Vagina (tissue), 2 donors: ENCODE data around the gene LMBRD1. TPM values are rescaled to one million over a fixed set of nuclear protein-coding genes. Genes with fewer than 3 reads are reported as not detected.

Experiments used
- DNase-seq, 2 donors: peaks; one replicate each; pipeline ENCODE4 v3.0.0-alpha.2; 2017; ENCODE audit errors: extremely low spot score in 2 of 2
- H3K27ac ChIP-seq: fragments of 200-600 bp; sonication (generic); one replicate; pipeline ENCODE4 v1.5.1; 2019
- H3K27me3 ChIP-seq: fragments of 200-600 bp; sonication (generic); one replicate; pipeline ENCODE4 v1.5.1; 2019
- H3K36me3 ChIP-seq, 2 donors: fragments of 200-600 bp; sonication (generic); one replicate each; pipeline ENCODE4 v1.5.1; 2017 to 2019
- H3K4me1 ChIP-seq: fragments of 200-600 bp; sonication (generic); one replicate; pipeline ENCODE4 v1.5.1; 2019
- H3K4me3 ChIP-seq, 2 donors: fragments of 200-600 bp; sonication (generic); 1 replicate in 1 of 2; 2 replicates in 1 of 2; pipeline ENCODE4 v1.5.1; 2016 to 2019
- H3K9me3 ChIP-seq: fragments of 200-600 bp; sonication (generic); one replicate; pipeline ENCODE4 v1.5.1; 2019
- CTCF ChIP-seq, 3 experiments: fragments of 450-650 bp in 2 of 3; fragments of 200-600 bp in 1 of 3; sonication (generic) in 1 of 3; IDR thresholded peaks; one replicate each; pipeline ENCODE4 v1.5.1; 2017 to 2019; ENCODE audit warnings: antibody characterized with exemption in 3 of 3, mild to moderate bottlenecking in 2 of 3, moderate library complexity in 2 of 3
- POLR2A ChIP-seq, 2 donors: fragments of 450-650 bp; IDR thresholded peaks; one replicate each; pipeline ENCODE4 v1.6.1; 2017; ENCODE audit warnings: antibody characterized with exemption in 2 of 2, mild to moderate bottlenecking in 2 of 2, moderate library complexity in 2 of 2
- POLR2AphosphoS5 ChIP-seq, 2 donors: sonication (generic); formaldehyde crosslinking; IDR thresholded peaks; one replicate each; pipeline ENCODE4 v1.9.0; 2017; ENCODE audit warnings: antibody characterized with exemption in 2 of 2, mild to moderate bottlenecking in 2 of 2, low read depth in 1 of 2; ENCODE audit not compliant: insufficient read depth in 1 of 2
- intact Hi-C: fragments of 100-400 bp; cut with DNase I; formaldehyde crosslinking; loops from one replicate; pipeline ENCODE4 v1.15.1; 2023
- total RNA-seq: library from RNA; depleted of rRNA; stranded (reverse); fragments of >200 nt; gene quantifications from one replicate; pipeline ENCODE4 v1.2.3, GENCODE V29; 2016

The LMBRD1 gene
- total RNA-seq, 1 donor from 2014 or later = 36.6 TPM

- no peak overlapping the region for H3K27ac ChIP-seq
- no peak overlapping the region for H3K4me3 ChIP-seq
- no peaks in the 10 kb centered on the region for H3K36me3 ChIP-seq
- no peak for DNase-seq
- H3K9me3 ChIP-seq = no peaks in the 10 kb centered on the region
- intact Hi-C loops = no loop called here
- no peak for TF ChIP-seq POLR2A (IDR thresholded peaks at IDR 0.05)
- no peak for TF ChIP-seq POLR2AphosphoS5 (IDR thresholded peaks at IDR 0.05; ENCODE audit: insufficient read depth in 1 of 2, low read depth in 1 of 2)
- no peak for TF ChIP-seq CTCF (IDR thresholded peaks at IDR 0.05)
- H3K4me1 ChIP-seq = no peaks in the 10 kb centered on the region
- no peaks in the 10 kb centered on the region for H3K27me3 ChIP-seq
Observed at GRCh38 chr6:69820018-69820417, 23.2 kb upstream of the LMBRD1 start.

GRCh38 chr6:69819138-69819537 lies 22.3 kb upstream of the LMBRD1 start:
- no peak for TF ChIP-seq POLR2A (IDR thresholded peaks at IDR 0.05)
- Histone ChIP-seq H3K27me3 (no peaks in the 10 kb centered on the region), H3K9me3 (no peaks in the 10 kb centered on the region), H3K4me3 (no peak overlapping the region), H3K4me1 (no peaks in the 10 kb centered on the region), H3K27ac (no peak overlapping the region), H3K36me3 (no peaks in the 10 kb centered on the region)
- no peak for DNase-seq
- intact Hi-C loops = no loop called here

- TF ChIP-seq POLR2AphosphoS5 (IDR thresholded peaks at IDR 0.05; ENCODE audit: insufficient read depth in 1 of 2, low read depth in 1 of 2) = no peak
- no peak for TF ChIP-seq POLR2A (IDR thresholded peaks at IDR 0.05)
- no peak for TF ChIP-seq CTCF (IDR thresholded peaks at IDR 0.05)
- no peaks in the 10 kb centered on the region for H3K4me1 ChIP-seq
- H3K27me3 ChIP-seq = no peaks in the 10 kb centered on the region
- no peak for DNase-seq
- no peak overlapping the region for H3K27ac ChIP-seq
- no peak overlapping the region for H3K4me3 ChIP-seq
- intact Hi-C loops = no loop called here
- H3K9me3 ChIP-seq = no peaks in the 10 kb centered on the region
- H3K36me3 ChIP-seq = no peaks in the 10 kb centered on the region
Observed at GRCh38 chr6:69818223-69818930, 21.6 kb upstream of the LMBRD1 start.

GRCh38 chr6:69817358-69817757 lies 20.5 kb upstream of the LMBRD1 start:
- no peak for DNase-seq
- Histone ChIP-seq H3K4me1 (no peaks in the 10 kb centered on the region), H3K9me3 (no peaks in the 10 kb centered on the region), H3K4me3 (no peak overlapping the region), H3K27me3 (no peaks in the 10 kb centered on the region), H3K36me3 (no peaks in the 10 kb centered on the region), H3K27ac (no peak overlapping the region)
- intact Hi-C loops = no loop called here
- TF ChIP-seq CTCF (IDR thresholded peaks at IDR 0.05) (no peak), POLR2A (IDR thresholded peaks at IDR 0.05) (no peak), POLR2AphosphoS5 (IDR thresholded peaks at IDR 0.05; ENCODE audit: insufficient read depth in 1 of 2, low read depth in 1 of 2) (no peak)

- no peak for TF ChIP-seq POLR2AphosphoS5 (IDR thresholded peaks at IDR 0.05; ENCODE audit: insufficient read depth in 1 of 2, low read depth in 1 of 2)
- no peak for TF ChIP-seq CTCF (IDR thresholded peaks at IDR 0.05)
- TF ChIP-seq POLR2A (IDR thresholded peaks at IDR 0.05) = no peak
- Histone ChIP-seq H3K9me3 (no peaks in the 10 kb centered on the region), H3K27me3 (no peaks in the 10 kb centered on the region), H3K36me3 (no peaks in the 10 kb centered on the region), H3K27ac (no peak overlapping the region), H3K4me3 (no peak overlapping the region), H3K4me1 (no peaks in the 10 kb centered on the region)
- DNase-seq = no peak
- intact Hi-C loops = no loop called here
Observed at GRCh38 chr6:69816569-69816968, 19.8 kb upstream of the LMBRD1 start.
